Limb (tissue), 2 donors: ENCODE data around the gene YARS1.

Source experiments
- DNase-seq, 2 donors: peaks; one replicate each; pipeline ENCODE4 v3.0.0-alpha.2; 2016; ENCODE audit errors: extremely low spot score in 2 of 2

The YARS1 gene

DNA sequence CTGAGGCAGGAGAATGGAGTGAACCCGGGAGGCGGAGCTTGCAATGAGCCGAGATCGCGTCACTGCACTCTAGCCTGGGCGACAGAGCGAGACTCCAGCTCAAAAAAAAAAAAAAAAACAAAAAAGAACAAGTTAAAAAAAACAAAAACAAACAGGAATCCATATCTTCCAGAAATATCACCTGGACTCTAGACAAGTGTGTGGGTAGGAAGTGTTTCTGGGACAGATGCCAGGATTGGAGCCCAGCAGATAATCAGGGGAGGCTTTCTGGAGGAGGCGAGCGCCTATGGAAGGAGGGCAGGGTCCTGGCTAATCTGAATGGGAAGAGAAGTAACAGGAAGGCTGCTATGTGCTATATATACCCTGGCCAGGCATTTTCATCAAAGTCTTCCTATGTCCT lies 71.0 kb downstream of the YARS1 start:
- DNase-seq, result no peak

DNA sequence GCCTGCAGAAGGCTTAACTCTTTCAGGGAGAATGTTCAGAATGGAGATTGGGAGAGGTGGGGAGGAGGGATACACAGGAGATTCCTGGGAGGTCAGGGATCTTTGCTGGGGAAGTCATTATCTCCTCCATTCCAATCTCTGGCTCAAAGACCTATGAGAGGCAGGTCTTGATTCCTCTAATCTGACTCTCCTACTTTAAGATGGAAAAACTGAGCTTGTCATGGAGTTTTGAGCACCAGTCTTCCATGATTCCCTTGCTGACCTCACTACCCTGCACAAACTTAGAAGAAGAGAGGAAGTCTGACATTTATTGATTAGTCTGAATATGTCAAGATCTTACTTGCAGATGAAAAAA lies 73.1 kb downstream of the YARS1 start:
- no peak for DNase-seq

GRCh38 chr1:32743380-32744070 lies 73.6 kb downstream of the YARS1 start:
- DNase-seq, result no peak

DNA sequence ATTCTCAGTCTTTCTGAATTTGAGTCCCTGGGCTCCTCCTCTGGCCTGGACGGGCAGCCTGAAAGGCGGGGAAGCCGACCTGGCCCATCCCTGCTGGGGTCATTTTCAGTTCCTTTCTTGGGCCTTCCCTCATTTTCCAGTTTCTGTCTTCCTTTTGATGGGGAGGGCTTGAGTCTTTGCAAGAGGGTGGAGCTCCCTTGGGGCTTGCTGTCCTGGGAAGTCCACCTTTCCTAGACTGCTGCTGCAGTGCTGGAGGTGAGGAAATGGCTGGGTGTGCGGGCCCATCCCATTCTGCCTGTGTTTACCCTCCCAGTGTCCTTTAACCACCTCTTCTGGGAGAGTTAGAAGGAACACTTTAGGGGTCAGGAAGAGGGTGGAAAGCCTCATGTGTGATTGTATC lies 74.2 kb downstream of the YARS1 start:
- DNase-seq, result no peak

GRCh38 chr1:32742199-32742947 lies 74.8 kb downstream of the YARS1 start:
- peak in 1 of 2 donors; percentile 50 for DNase-seq

GRCh38 chr1:32741413-32742198 lies 75.6 kb downstream of the YARS1 start:
- DNase-seq, result peak in 1 of 2 donors; percentile 52

- no peak for DNase-seq
Measured at GRCh38 chr1:32741059-32741412, 76.1 kb downstream of the YARS1 start.

- no peak for DNase-seq
Measured at GRCh38 chr1:32736812-32737791, 80.1 kb downstream of the YARS1 start.

DNA sequence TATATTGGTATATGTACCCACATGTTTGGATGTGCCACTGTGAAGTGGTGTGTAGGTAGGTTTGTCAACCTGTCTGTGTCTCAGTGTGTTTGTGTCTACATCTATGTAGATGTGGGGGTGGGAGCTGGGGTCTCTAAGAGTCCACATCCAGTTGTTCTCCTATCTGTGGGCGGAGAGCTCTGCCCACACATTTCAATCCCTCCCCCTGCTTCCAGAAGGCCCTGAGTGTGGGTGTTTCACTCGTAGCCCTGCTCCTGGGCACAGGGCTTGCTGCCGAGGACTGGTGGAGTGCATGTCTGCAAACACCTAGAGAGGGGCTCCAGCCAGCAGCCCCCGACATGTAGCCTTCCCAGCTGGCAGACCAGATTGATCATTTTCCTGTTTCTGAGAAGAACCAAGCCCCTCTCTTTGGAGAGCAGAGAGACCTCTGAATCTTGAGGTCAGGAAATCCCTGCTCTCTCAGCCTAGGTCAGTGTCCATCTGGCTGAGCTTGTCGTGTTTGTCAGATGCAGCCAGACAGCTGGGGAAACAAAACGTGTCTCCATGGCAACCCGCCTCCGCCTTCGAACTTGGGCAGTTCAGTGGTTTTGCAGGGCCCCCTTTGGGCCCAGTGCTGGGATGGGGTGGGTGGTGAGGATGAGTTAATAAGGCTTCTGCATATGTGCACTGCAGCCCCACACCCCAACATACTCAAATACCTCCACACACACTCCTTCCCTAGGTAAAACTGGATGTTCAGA lies 83.4 kb downstream of the YARS1 start:
- peak in 1 of 2 donors; percentile 23 for DNase-seq

- no peak for DNase-seq
Measured at GRCh38 chr1:32729254-32730046, 87.7 kb downstream of the YARS1 start.

DNA sequence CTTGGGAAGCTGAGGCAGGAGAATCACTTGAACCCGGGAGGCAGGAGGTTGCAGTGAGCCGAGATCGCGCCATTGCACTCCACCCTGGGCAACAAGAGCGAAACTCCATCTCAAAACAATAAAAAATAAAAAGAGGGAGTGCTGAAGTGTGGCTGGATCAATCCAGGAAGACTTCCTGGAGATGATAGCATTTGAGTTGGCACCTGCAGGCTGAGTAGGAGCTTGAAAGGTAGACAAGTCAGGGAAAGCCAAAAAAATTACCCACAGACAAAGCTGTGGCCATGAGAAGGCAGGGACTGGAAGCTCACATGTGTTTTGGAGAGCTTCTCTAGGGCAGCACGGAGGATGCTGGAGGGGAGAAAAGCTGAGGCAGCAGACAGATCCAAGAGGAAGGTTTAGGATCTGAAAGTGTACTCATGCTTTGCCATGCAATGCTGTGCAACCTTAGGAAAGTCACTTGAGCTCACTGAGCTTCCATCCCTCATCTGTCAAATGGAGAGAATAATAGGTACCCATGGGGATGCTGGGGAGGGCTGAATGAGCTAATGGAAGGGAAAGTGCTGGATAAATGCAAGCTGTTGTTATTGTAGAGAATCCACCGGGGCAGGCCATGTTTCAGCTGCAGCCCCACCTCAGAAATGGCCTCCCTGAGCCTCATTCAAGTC lies 88.6 kb downstream of the YARS1 start:
- DNase-seq, result no peak

GRCh38 chr1:32727876-32728275 lies 89.3 kb downstream of the YARS1 start:
- DNase-seq, result no peak

DNA sequence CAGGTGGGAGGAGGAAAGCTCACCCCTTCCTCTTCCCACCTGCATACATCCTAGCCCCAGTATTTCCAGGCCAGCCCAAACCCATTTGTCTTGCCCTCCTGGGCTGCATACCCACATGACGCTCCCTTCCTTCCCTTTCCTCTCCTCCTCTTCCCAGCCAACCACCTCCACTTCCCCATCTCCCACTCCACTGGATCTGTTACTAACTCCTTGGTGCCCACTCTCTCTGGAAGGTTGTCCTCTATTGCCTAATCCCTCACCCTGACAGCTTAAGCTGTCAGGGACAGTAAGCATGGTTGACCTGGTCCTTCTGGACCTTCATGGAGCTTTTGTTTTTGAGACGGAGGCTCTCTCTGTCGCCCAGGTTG lies 91.6 kb downstream of the YARS1 start:
- DNase-seq, result no peak
